Measurements from ENCODE around the gene TMEM200C. TPM values are rescaled to one million over a fixed set of nuclear protein-coding genes. Genes with fewer than 3 reads are reported as not detected.

The TMEM200C gene
- total RNA-seq, 1 donor: 0.36 TPM

- H3K4me3 ChIP-seq (ENCODE audit: low read depth, low read length): no peak overlapping the region
- DNase-seq (ENCODE audit: low read depth): no peak
- TF ChIP-seq CTCF (IDR thresholded peaks at IDR 0.05; ENCODE audit: insufficient read depth, low read length): no peak
Measured at GRCh38 chr18:5937795-5938194, 42.5 kb upstream of the TMEM200C start.

- no peak for DNase-seq (ENCODE audit: low read depth)
- no peak for TF ChIP-seq CTCF (IDR thresholded peaks at IDR 0.05; ENCODE audit: insufficient read depth, low read length)
- no peak overlapping the region for H3K4me3 ChIP-seq (ENCODE audit: low read depth, low read length)
Measured at GRCh38 chr18:5937121-5937520, 41.8 kb upstream of the TMEM200C start.

GRCh38 chr18:5930789-5931188 is 35.5 kb upstream of the TMEM200C start:
- no peak for TF ChIP-seq CTCF (IDR thresholded peaks at IDR 0.05; ENCODE audit: insufficient read depth, low read length)
- DNase-seq (ENCODE audit: low read depth): no peak
- no peak overlapping the region for H3K4me3 ChIP-seq (ENCODE audit: low read depth, low read length)

- no peak for DNase-seq (ENCODE audit: low read depth)
- H3K4me3 ChIP-seq (ENCODE audit: low read depth, low read length): no peak overlapping the region
- TF ChIP-seq CTCF (IDR thresholded peaks at IDR 0.05; ENCODE audit: insufficient read depth, low read length): no peak
Measured at GRCh38 chr18:5918205-5918858, 23.0 kb upstream of the TMEM200C start.

GRCh38 chr18:5914951-5915350 is 19.6 kb upstream of the TMEM200C start:
- no peak for TF ChIP-seq CTCF (IDR thresholded peaks at IDR 0.05; ENCODE audit: insufficient read depth, low read length)
- no peak overlapping the region for H3K4me3 ChIP-seq (ENCODE audit: low read depth, low read length)
- no peak for DNase-seq (ENCODE audit: low read depth)

GRCh38 chr18:5914016-5914415 is 18.7 kb upstream of the TMEM200C start:
- TF ChIP-seq CTCF (IDR thresholded peaks at IDR 0.05; ENCODE audit: insufficient read depth, low read length): no peak
- DNase-seq (ENCODE audit: low read depth): no peak

GRCh38 chr18:5912566-5912965 is 17.2 kb upstream of the TMEM200C start:
- no peak for DNase-seq (ENCODE audit: low read depth)
- no peak for TF ChIP-seq CTCF (IDR thresholded peaks at IDR 0.05; ENCODE audit: insufficient read depth, low read length)
- no peak overlapping the region for H3K4me3 ChIP-seq (ENCODE audit: low read depth, low read length)

More at GRCh38 chr18:5914016-5914415, 18.7 kb upstream of the TMEM200C start:
- H3K4me3 ChIP-seq (ENCODE audit: low read depth, low read length): no peak overlapping the region

Data from fibroblast of the aortic adventitia (primary cell).